ENCODE results near the gene ARID3B. TPM values are rescaled to one million over a fixed set of nuclear protein-coding genes. Genes with fewer than 3 reads are reported as not detected.
"Not testable (repeated sequence)": the region's sequence is repeated elsewhere in the genome, so short reads cannot be mapped to it uniquely, and the experiment has no call there.

The ARID3B gene
- total RNA-seq, 1 donor from 2014 or later: 31.5 TPM

GRCh38 chr15:74593122-74593521, 52.1 kb downstream of the ARID3B start:
- H3K27ac Mint-ChIP-seq: no peak overlapping the region
- peaks cover 36% of the 10 kb centered on the region for H3K36me3 Mint-ChIP-seq
- Histone ChIP-seq H3K27ac (no peak overlapping the region), H4K20me1 (ENCODE audit: low read depth) (peaks cover 26% of the 10 kb centered on the region), H3K9ac (no peak overlapping the region), H3K4me3 (no peak overlapping the region), H3K27me3 (no peaks in the 10 kb centered on the region), H3K36me3 (no peaks in the 10 kb centered on the region), H3F3A (ENCODE audit: low read depth) (peaks cover 10% of the 10 kb centered on the region), H2AFZ (replicated peaks) (no peak overlapping the region), H3K4me2 (no peak overlapping the region), H3K9me3 (ENCODE audit: low read depth) (no peaks in the 10 kb centered on the region), H3K4me1 (peaks cover 9% of the 10 kb centered on the region), H3K79me2 (ENCODE audit: low read depth) (no peaks in the 10 kb centered on the region)
- no peak overlapping the region for H3K4me3 Mint-ChIP-seq
- H3K27me3 Mint-ChIP-seq (ENCODE audit: insufficient read depth, low read depth): peaks cover 4% of the 10 kb centered on the region
- H3K9me3 Mint-ChIP-seq: no peaks in the 10 kb centered on the region
- DNase-seq (ENCODE audit: low spot score): no peak
- TF ChIP-seq EZH2 (IDR thresholded peaks at IDR 0.05): no peak
- TF ChIP-seq EZH2phosphoT487 (IDR thresholded peaks at IDR 0.05): no peak
- no peak for TF ChIP-seq CTCF (IDR thresholded peaks at IDR 0.05)
- peaks cover 11% of the 10 kb centered on the region for H3K4me1 Mint-ChIP-seq

- Histone ChIP-seq H2AFZ (replicated peaks) (no peak overlapping the region), H3F3A (ENCODE audit: low read depth) (peaks cover 9% of the 10 kb centered on the region), H3K36me3 (no peaks in the 10 kb centered on the region), H3K4me3 (no peak overlapping the region), H3K27me3 (no peaks in the 10 kb centered on the region), H3K9ac (no peak overlapping the region), H3K4me1 (peaks cover 13% of the 10 kb centered on the region), H3K27ac (no peak overlapping the region), H4K20me1 (ENCODE audit: low read depth) (peaks cover 13% of the 10 kb centered on the region), H3K4me2 (no peak overlapping the region), H3K79me2 (ENCODE audit: low read depth) (no peaks in the 10 kb centered on the region), H3K9me3 (ENCODE audit: low read depth) (no peaks in the 10 kb centered on the region)
- Mint-ChIP-seq H3K36me3 (peaks cover 40% of the 10 kb centered on the region), H3K4me3 (no peak overlapping the region), H3K4me1 (peaks cover 9% of the 10 kb centered on the region), H3K27me3 (ENCODE audit: insufficient read depth, low read depth) (peaks cover 2% of the 10 kb centered on the region), H3K9me3 (no peaks in the 10 kb centered on the region), H3K27ac (no peak overlapping the region)
- TF ChIP-seq EZH2 (IDR thresholded peaks at IDR 0.05) (no peak), EZH2phosphoT487 (IDR thresholded peaks at IDR 0.05) (no peak), CTCF (IDR thresholded peaks at IDR 0.05) (no peak)
- DNase-seq (ENCODE audit: low spot score): no peak
These were observed 53.4 kb downstream of the ARID3B start for GRCh38 chr15:74594455-74594854.

- no peak overlapping the region for H3K4me2 ChIP-seq
- H3K9me3 Mint-ChIP-seq: no peaks in the 10 kb centered on the region
- no peak overlapping the region for H3K4me3 ChIP-seq
- H3K9me3 ChIP-seq (ENCODE audit: low read depth): no peaks in the 10 kb centered on the region
- no peak overlapping the region for H2AFZ ChIP-seq (replicated peaks)
- peaks cover 34% of the 10 kb centered on the region for H3K36me3 Mint-ChIP-seq
- no peak overlapping the region for H3K9ac ChIP-seq
- H3K27me3 Mint-ChIP-seq (ENCODE audit: insufficient read depth, low read depth): peaks cover 2% of the 10 kb centered on the region
- H3K36me3 ChIP-seq: no peaks in the 10 kb centered on the region
- no peak for DNase-seq (ENCODE audit: low spot score)
- no peaks in the 10 kb centered on the region for H3K79me2 ChIP-seq (ENCODE audit: low read depth)
- no peak for TF ChIP-seq EZH2phosphoT487 (IDR thresholded peaks at IDR 0.05)
- no peak for TF ChIP-seq CTCF (IDR thresholded peaks at IDR 0.05)
- no peak for TF ChIP-seq EZH2 (IDR thresholded peaks at IDR 0.05)
- peaks cover 13% of the 10 kb centered on the region for H3K4me1 ChIP-seq
- no peaks in the 10 kb centered on the region for H3K27me3 ChIP-seq
- H3F3A ChIP-seq (ENCODE audit: low read depth): peaks cover 9% of the 10 kb centered on the region
- H3K27ac ChIP-seq: no peak overlapping the region
- peaks cover 8% of the 10 kb centered on the region for H4K20me1 ChIP-seq (ENCODE audit: low read depth)
- H3K4me1 Mint-ChIP-seq: peaks cover 9% of the 10 kb centered on the region
- H3K4me3 Mint-ChIP-seq: no peak overlapping the region
- no peak overlapping the region for H3K27ac Mint-ChIP-seq
These were observed 54.3 kb downstream of the ARID3B start for GRCh38 chr15:74595271-74595670.

GRCh38 chr15:74596736-74597135, 55.7 kb downstream of the ARID3B start:
- H3K9ac ChIP-seq: not testable (repeated sequence)

GRCh38 chr15:74597146-74597705, 56.2 kb downstream of the ARID3B start:
- H3K36me3 ChIP-seq: not testable (repeated sequence)

More at GRCh38 chr15:74596736-74597135, 55.7 kb downstream of the ARID3B start:
- H3K27ac Mint-ChIP-seq; H3K27ac ChIP-seq; H3K4me2 ChIP-seq; H4K20me1 ChIP-seq (ENCODE audit: low read depth); H3K79me2 ChIP-seq (ENCODE audit: low read depth); H2AFZ ChIP-seq (replicated peaks); H3K27me3 ChIP-seq; H3K4me3 ChIP-seq; H3K36me3 ChIP-seq; H3K4me1 Mint-ChIP-seq; H3F3A ChIP-seq (ENCODE audit: low read depth); H3K4me3 Mint-ChIP-seq; H3K9me3 ChIP-seq (ENCODE audit: low read depth); H3K27me3 Mint-ChIP-seq (ENCODE audit: insufficient read depth, low read depth); DNase-seq (ENCODE audit: low spot score); H3K9me3 Mint-ChIP-seq: not testable (repeated sequence)
- H3K4me1 ChIP-seq: peaks cover 13% of the 10 kb centered on the region
- peaks cover 26% of the 10 kb centered on the region for H3K36me3 Mint-ChIP-seq

More at GRCh38 chr15:74597146-74597705, 56.2 kb downstream of the ARID3B start:
- peaks cover 13% of the 10 kb centered on the region for H3K4me1 ChIP-seq
- not testable (repeated sequence) for H3K4me1 Mint-ChIP-seq; H3K79me2 ChIP-seq (ENCODE audit: low read depth); H3K4me3 Mint-ChIP-seq; H2AFZ ChIP-seq (replicated peaks); H3K4me3 ChIP-seq; H3K4me2 ChIP-seq; DNase-seq (ENCODE audit: low spot score); H3K27ac ChIP-seq; H3K9me3 Mint-ChIP-seq; H3K27me3 ChIP-seq; H3K9ac ChIP-seq; H3K27ac Mint-ChIP-seq; H3F3A ChIP-seq (ENCODE audit: low read depth); H3K27me3 Mint-ChIP-seq (ENCODE audit: insufficient read depth, low read depth); H3K9me3 ChIP-seq (ENCODE audit: low read depth); H4K20me1 ChIP-seq (ENCODE audit: low read depth)
- peaks cover 26% of the 10 kb centered on the region for H3K36me3 Mint-ChIP-seq
